Measurements from ENCODE around the gene TNFAIP2.

GRCh38 chr14:103097994-103098957, 25.0 kb upstream of the TNFAIP2 start:
- TF ChIP-seq CTCF (IDR thresholded peaks at IDR 0.05; ENCODE audit: extremely low read depth in 1 of 2, insufficient read depth in 1 of 2, low read depth in 1 of 2, low read length in 2 of 2) (no peak), EZH2 (IDR thresholded peaks at IDR 0.05; ENCODE audit: borderline replicate concordance, low read depth, low read length, severe bottlenecking) (no peak), JUN (IDR thresholded peaks at IDR 0.05; ENCODE audit: borderline replicate concordance, insufficient read depth, insufficient read length, low read depth) (no peak), POLR2AphosphoS5 (IDR thresholded peaks at IDR 0.05; ENCODE audit: insufficient read depth, low read depth, low read length) (no peak), MYC (IDR thresholded peaks at IDR 0.05; ENCODE audit: low read depth, low read length) (no peak), POLR2A (IDR thresholded peaks at IDR 0.05; ENCODE audit: low read depth, low read length) (no peak), FOS (IDR thresholded peaks at IDR 0.05; ENCODE audit: borderline replicate concordance, insufficient read depth, low read length) (no peak), GATA2 (IDR thresholded peaks at IDR 0.05; ENCODE audit: insufficient read depth, insufficient read length, low read depth, low read length) (no peak)
- TF ChIP-seq, protein P1, sequence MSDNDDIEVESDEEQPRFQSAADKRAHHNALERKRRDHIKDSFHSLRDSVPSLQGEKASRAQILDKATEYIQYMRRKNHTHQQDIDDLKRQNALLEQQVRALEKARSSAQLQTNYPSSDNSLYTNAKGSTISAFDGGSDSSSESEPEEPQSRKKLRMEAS (IDR thresholded peaks at IDR 0.05; ENCODE audit: insufficient read depth, insufficient read length) = no peak
